ENCODE results near the gene HEATR5A. TPM values are rescaled to one million over a fixed set of nuclear protein-coding genes. Genes with fewer than 3 reads are reported as not detected.
"Not testable (repeated sequence)": the region's sequence is repeated elsewhere in the genome, so short reads cannot be mapped to it uniquely, and the experiment has no call there.

Gene HEATR5A
- 15.9 TPM for polyA plus RNA-seq (2013, experiment 1 of 2)
- polyA plus RNA-seq (2013, experiment 2 of 2): 15.6 TPM

DNA sequence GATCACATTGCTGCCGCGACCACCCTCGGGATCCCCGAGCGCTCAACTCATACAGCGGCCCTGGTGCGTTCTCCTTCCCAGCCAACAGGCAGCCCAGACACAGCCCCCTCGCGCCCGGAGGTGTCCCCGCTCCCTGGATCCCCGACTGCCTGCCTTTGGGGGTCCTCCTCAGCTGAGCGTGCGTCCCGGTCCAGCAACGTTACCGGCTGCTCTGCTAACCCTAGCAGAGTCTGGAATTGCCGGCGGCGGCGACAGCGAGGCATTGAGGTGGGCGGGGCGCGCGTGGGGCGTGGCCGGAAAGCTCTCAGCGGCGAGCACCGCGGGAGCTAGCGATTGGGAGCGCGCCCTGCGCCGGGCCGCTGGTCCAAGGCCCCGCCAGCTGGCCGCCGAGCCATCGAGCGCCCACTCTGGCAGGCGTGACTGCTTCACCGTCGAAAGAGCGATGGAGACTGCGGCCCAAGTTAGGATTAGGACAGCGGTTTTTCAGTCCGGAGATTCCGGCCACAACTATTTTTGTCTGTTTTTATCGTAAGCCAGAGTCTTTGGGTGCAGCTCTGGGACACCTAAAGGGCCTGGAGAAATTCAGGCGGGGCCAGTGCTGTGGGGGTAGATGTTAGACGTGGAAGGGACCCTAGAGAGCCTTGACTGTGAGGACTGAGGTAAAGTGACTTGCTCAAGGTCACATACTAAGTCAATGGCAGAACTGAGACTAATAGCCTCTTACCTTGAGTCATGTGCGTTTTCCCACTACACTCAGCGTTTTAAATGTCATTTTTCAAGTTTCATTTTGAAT lies at the start of gene HEATR5A:
TSS of gene HEATR5A (minus strand) at position 232 of the 793 bp plus-strand sequence. CDS start 17,575 bp downstream, outside the sequence.
- H4K91ac ChIP-seq (ENCODE audit: low read depth, low read length, poor library complexity): no peak within 1 kb of the TSS
- H2AFZ ChIP-seq (ENCODE audit: low read length): peak within 1 kb of the TSS; percentile 98
- H3K23ac ChIP-seq (ENCODE audit: low read depth, low read length, poor library complexity): peak within 1 kb of the TSS; percentile 99
- peak within 1 kb of the TSS; percentile 90 to 92 for H3K4me3 ChIP-seq (ENCODE audit: low read length in 2 of 2)
- peak within 1 kb of the TSS; percentile 59 for H3K4me2 ChIP-seq (ENCODE audit: insufficient read depth, low read length, poor library complexity, severe bottlenecking)
- no peak within 1 kb of the TSS for H4K8ac ChIP-seq (ENCODE audit: low read depth, low read length)
- H3K79me1 ChIP-seq (ENCODE audit: low read depth, low read length): no peaks in the 10 kb centered on the region
- peak within 1 kb of the TSS; percentile 89 for H3K9ac ChIP-seq (ENCODE audit: low read depth, low read length, poor library complexity)
- H3K18ac ChIP-seq (ENCODE audit: low read length): peak within 1 kb of the TSS; percentile 89
- H2BK5ac ChIP-seq (ENCODE audit: low read length): peak within 1 kb of the TSS; percentile 10
- H2AK5ac ChIP-seq (ENCODE audit: low read depth, low read length): no peak within 1 kb of the TSS
- H2BK120ac ChIP-seq (ENCODE audit: low read depth, low read length): no peak within 1 kb of the TSS
- H3K27me3 ChIP-seq (ENCODE audit: control insufficient read depth in 3 of 3, insufficient read depth in 3 of 3, low read depth in 1 of 3, low read length in 3 of 3): no peaks in the 10 kb centered on the region
- peaks cover 0 to 2% of the 10 kb centered on the region in 2 donors for H3K4me1 ChIP-seq (ENCODE audit: control insufficient read depth in 2 of 2, insufficient read depth in 1 of 2, low read depth in 1 of 2, low read length in 2 of 2)
- WGBS, 2 donors (ENCODE audit: extremely low coverage in 2 of 2, insufficient read length in 2 of 2, insufficient replicate concordance in 1 of 2): no CpG with 5 or more reads among the region's 56 CpGs
- DNase-seq (ENCODE audit: low spot score): peak; percentile 93
- H2BK12ac ChIP-seq (ENCODE audit: low read length): no peak within 1 kb of the TSS
- H2BK15ac ChIP-seq (ENCODE audit: low read length): no peak within 1 kb of the TSS
- H3K9me3 ChIP-seq (replicated peaks in 1 of 2; ENCODE audit: control insufficient read depth in 2 of 2, insufficient read depth in 1 of 2, low read depth in 1 of 2, low read length in 2 of 2): no peaks in the 10 kb centered on the region
- H3K14ac ChIP-seq (ENCODE audit: low read length): no peak within 1 kb of the TSS
- no peak within 1 kb of the TSS for H3K4ac ChIP-seq (ENCODE audit: low read length)
- peak within 1 kb of the TSS; percentile 87 for H3K27ac ChIP-seq (replicated peaks; ENCODE audit: low read length)
- no peaks in the 10 kb centered on the region for H3K36me3 ChIP-seq (replicated peaks in 1 of 2; ENCODE audit: control insufficient read depth in 2 of 2, insufficient read depth in 2 of 2, low read length in 2 of 2)

DNA sequence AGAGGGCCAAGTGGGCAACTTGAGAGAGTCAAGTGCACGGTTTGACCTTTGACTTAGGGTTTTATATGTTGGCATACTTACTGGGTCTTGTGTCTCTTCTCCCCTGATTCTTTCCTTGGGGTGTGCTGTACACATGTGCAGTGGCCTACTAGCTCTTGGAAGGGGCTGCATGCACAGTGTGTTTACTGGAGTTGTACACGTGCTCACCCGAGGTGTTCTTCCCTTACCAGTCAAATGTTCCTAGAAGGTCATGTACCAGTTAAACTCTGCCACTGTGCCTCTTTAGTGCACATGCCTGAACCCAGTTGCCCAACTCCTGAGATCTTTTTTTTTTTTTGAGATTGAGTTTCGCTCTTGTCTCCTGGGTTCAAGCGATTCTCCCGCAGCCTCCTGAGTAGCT lies 46.2 kb upstream of the HEATR5A start:
- no peak for DNase-seq (ENCODE audit: low spot score)
- no peaks in the 10 kb centered on the region for H3K9me3 ChIP-seq (replicated peaks in 1 of 2; ENCODE audit: control insufficient read depth in 2 of 2, insufficient read depth in 1 of 2, low read depth in 1 of 2, low read length in 2 of 2)
- H2BK5ac ChIP-seq (ENCODE audit: low read length): no peak overlapping the region
- H2BK15ac ChIP-seq (ENCODE audit: low read length): no peak overlapping the region
- no peak overlapping the region for H3K18ac ChIP-seq (ENCODE audit: low read length)
- H2AK5ac ChIP-seq (ENCODE audit: low read depth, low read length): no peak overlapping the region
- H3K23ac ChIP-seq (ENCODE audit: low read depth, low read length, poor library complexity): no peak overlapping the region
- no peak overlapping the region for H3K27ac ChIP-seq (replicated peaks; ENCODE audit: low read length)
- H3K79me1 ChIP-seq (ENCODE audit: low read depth, low read length): no peaks in the 10 kb centered on the region
- no peak overlapping the region for H2BK120ac ChIP-seq (ENCODE audit: low read depth, low read length)
- H3K4me2 ChIP-seq (ENCODE audit: insufficient read depth, low read length, poor library complexity, severe bottlenecking): no peak overlapping the region
- no CpG with 5 or more reads among the region's 6 CpGs for WGBS, 2 donors (ENCODE audit: extremely low coverage in 2 of 2, insufficient read length in 2 of 2, insufficient replicate concordance in 1 of 2)
- H4K8ac ChIP-seq (ENCODE audit: low read depth, low read length): no peak overlapping the region
- H3K36me3 ChIP-seq (replicated peaks in 1 of 2; ENCODE audit: control insufficient read depth in 2 of 2, insufficient read depth in 2 of 2, low read length in 2 of 2): no peaks in the 10 kb centered on the region
- no peaks in the 10 kb centered on the region for H3K4me1 ChIP-seq (ENCODE audit: control insufficient read depth in 2 of 2, insufficient read depth in 1 of 2, low read depth in 1 of 2, low read length in 2 of 2)
- no peak overlapping the region for H4K91ac ChIP-seq (ENCODE audit: low read depth, low read length, poor library complexity)
- no peak overlapping the region for H3K4me3 ChIP-seq (ENCODE audit: low read length in 2 of 2)
- H3K14ac ChIP-seq (ENCODE audit: low read length): no peak overlapping the region
- no peak overlapping the region for H2AFZ ChIP-seq (ENCODE audit: low read length)
- H3K4ac ChIP-seq (ENCODE audit: low read length): no peak overlapping the region
- H3K9ac ChIP-seq (ENCODE audit: low read depth, low read length, poor library complexity): no peak overlapping the region
- no peaks in the 10 kb centered on the region for H3K27me3 ChIP-seq (ENCODE audit: control insufficient read depth in 3 of 3, insufficient read depth in 3 of 3, low read depth in 1 of 3, low read length in 3 of 3)
- no peak overlapping the region for H2BK12ac ChIP-seq (ENCODE audit: low read length)

DNA sequence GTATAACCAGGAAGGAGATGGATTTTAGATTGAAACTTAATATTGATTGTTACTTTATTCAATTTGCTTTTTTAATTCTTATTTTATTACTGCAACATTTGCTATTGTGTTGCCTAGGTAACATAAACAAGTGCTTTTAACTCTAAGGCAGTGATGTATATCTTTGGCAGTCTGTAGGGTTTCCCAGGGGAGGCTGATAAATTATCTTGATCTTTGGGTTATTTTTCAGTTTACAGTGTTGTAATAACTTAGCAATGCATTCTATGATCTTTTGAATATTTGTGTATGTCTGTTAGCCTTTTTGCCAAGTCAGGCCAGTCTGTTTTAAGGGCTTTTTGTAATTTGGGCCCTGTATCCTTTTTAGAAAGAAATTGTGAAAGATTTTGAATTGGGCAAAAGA lies 44.8 kb upstream of the HEATR5A start:
- H3K9ac ChIP-seq (ENCODE audit: low read depth, low read length, poor library complexity): no peak overlapping the region
- no peak for DNase-seq (ENCODE audit: low spot score)
- no peak overlapping the region for H3K4me3 ChIP-seq (ENCODE audit: low read length in 2 of 2)
- H2AFZ ChIP-seq (ENCODE audit: low read length): no peak overlapping the region
- no peaks in the 10 kb centered on the region for H3K4me1 ChIP-seq (ENCODE audit: control insufficient read depth in 2 of 2, insufficient read depth in 1 of 2, low read depth in 1 of 2, low read length in 2 of 2)
- H3K27me3 ChIP-seq (ENCODE audit: control insufficient read depth in 3 of 3, insufficient read depth in 3 of 3, low read depth in 1 of 3, low read length in 3 of 3): no peaks in the 10 kb centered on the region
- no peaks in the 10 kb centered on the region for H3K36me3 ChIP-seq (replicated peaks in 1 of 2; ENCODE audit: control insufficient read depth in 2 of 2, insufficient read depth in 2 of 2, low read length in 2 of 2)
- H2BK120ac ChIP-seq (ENCODE audit: low read depth, low read length): no peak overlapping the region
- no peak overlapping the region for H3K18ac ChIP-seq (ENCODE audit: low read length)
- no peak overlapping the region for H2BK12ac ChIP-seq (ENCODE audit: low read length)
- no peak overlapping the region for H4K91ac ChIP-seq (ENCODE audit: low read depth, low read length, poor library complexity)
- no peaks in the 10 kb centered on the region for H3K79me1 ChIP-seq (ENCODE audit: low read depth, low read length)
- no peak overlapping the region for H2AK5ac ChIP-seq (ENCODE audit: low read depth, low read length)
- H2BK5ac ChIP-seq (ENCODE audit: low read length): no peak overlapping the region
- H3K14ac ChIP-seq (ENCODE audit: low read length): no peak overlapping the region
- H2BK15ac ChIP-seq (ENCODE audit: low read length): no peak overlapping the region
- H3K9me3 ChIP-seq (replicated peaks in 1 of 2; ENCODE audit: control insufficient read depth in 2 of 2, insufficient read depth in 1 of 2, low read depth in 1 of 2, low read length in 2 of 2): no peaks in the 10 kb centered on the region
- no peak overlapping the region for H3K4ac ChIP-seq (ENCODE audit: low read length)
- no peak overlapping the region for H3K27ac ChIP-seq (replicated peaks; ENCODE audit: low read length)
- no peak overlapping the region for H3K23ac ChIP-seq (ENCODE audit: low read depth, low read length, poor library complexity)
- no peak overlapping the region for H4K8ac ChIP-seq (ENCODE audit: low read depth, low read length)
- no peak overlapping the region for H3K4me2 ChIP-seq (ENCODE audit: insufficient read depth, low read length, poor library complexity, severe bottlenecking)

DNA sequence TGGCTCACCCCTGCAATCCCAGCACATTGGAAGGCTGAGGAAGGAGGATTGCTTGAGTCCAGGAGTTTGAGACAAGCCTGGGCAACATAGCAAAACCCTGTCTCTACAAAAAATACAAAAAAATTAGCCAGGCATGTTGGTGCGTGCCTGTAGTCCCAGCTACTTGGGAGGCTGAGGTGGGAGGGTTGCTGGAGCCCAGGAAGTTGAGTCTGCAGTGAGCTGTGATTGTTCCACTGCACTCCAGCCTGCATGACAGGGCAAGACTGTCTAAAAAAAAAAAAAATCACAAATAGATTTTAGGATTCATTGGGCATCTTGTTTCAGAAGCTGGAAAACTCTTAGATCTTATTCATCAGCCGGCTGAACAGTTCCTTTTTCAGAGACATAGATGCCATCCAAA lies 42.1 kb upstream of the HEATR5A start:
- not testable (repeated sequence) for H3K9me3 ChIP-seq (replicated peaks in 1 of 2; ENCODE audit: control insufficient read depth in 2 of 2, insufficient read depth in 1 of 2, low read depth in 1 of 2, low read length in 2 of 2); H3K14ac ChIP-seq (ENCODE audit: low read length); H2BK120ac ChIP-seq (ENCODE audit: low read depth, low read length); DNase-seq (ENCODE audit: low spot score); H3K9ac ChIP-seq (ENCODE audit: low read depth, low read length, poor library complexity); H2BK12ac ChIP-seq (ENCODE audit: low read length); H3K4me3 ChIP-seq (ENCODE audit: low read length in 2 of 2); H4K91ac ChIP-seq (ENCODE audit: low read depth, low read length, poor library complexity); H2BK15ac ChIP-seq (ENCODE audit: low read length); H3K27ac ChIP-seq (replicated peaks; ENCODE audit: low read length); H3K36me3 ChIP-seq (replicated peaks in 1 of 2; ENCODE audit: control insufficient read depth in 2 of 2, insufficient read depth in 2 of 2, low read length in 2 of 2); H3K27me3 ChIP-seq (ENCODE audit: control insufficient read depth in 3 of 3, insufficient read depth in 3 of 3, low read depth in 1 of 3, low read length in 3 of 3); H3K18ac ChIP-seq (ENCODE audit: low read length); H4K8ac ChIP-seq (ENCODE audit: low read depth, low read length); H2AK5ac ChIP-seq (ENCODE audit: low read depth, low read length); H3K79me1 ChIP-seq (ENCODE audit: low read depth, low read length); H2BK5ac ChIP-seq (ENCODE audit: low read length); H3K23ac ChIP-seq (ENCODE audit: low read depth, low read length, poor library complexity); H2AFZ ChIP-seq (ENCODE audit: low read length); H3K4ac ChIP-seq (ENCODE audit: low read length); H3K4me2 ChIP-seq (ENCODE audit: insufficient read depth, low read length, poor library complexity, severe bottlenecking); H3K4me1 ChIP-seq (ENCODE audit: control insufficient read depth in 2 of 2, insufficient read depth in 1 of 2, low read depth in 1 of 2, low read length in 2 of 2)
- WGBS, 2 donors (ENCODE audit: extremely low coverage in 2 of 2, insufficient read length in 2 of 2, insufficient replicate concordance in 1 of 2): no CpG with 5 or more reads among the region's 2 CpGs

Measured in neuronal stem cell (in vitro differentiated cells).